Kidney (tissue), 14 donors: Measurements from ENCODE around the gene DNAI7. TPM values are rescaled to one million over a fixed set of nuclear protein-coding genes. Genes with fewer than 3 reads are reported as not detected.

Experiments
- DNase-seq, 5 donors: peaks; one replicate each; pipeline ENCODE4 v3.0.0-alpha.2; 2013 to 2020
- FAIRE-seq: peaks from 2 replicates; lab custom pipeline; 2012; peaks lifted over from hg19 to GRCh38; lab: Jason Lieb, UNC
- H3K27ac ChIP-seq, 2 donors: one replicate each; pipeline ENCODE4 v1.7.0; 2013; ENCODE audit warnings: low read depth in 2 of 2, low read length in 2 of 2, inconsistent platforms in 1 of 2
- H3K27me3 ChIP-seq: one replicate; pipeline ENCODE4 v1.7.1; 2013; ENCODE audit warnings: low read length, inconsistent platforms; ENCODE audit not compliant: control insufficient read depth, insufficient read depth
- H3K36me3 ChIP-seq, 3 donors: one replicate each; pipeline versions ENCODE4 v1.7.0 to v1.7.1; 2013; ENCODE audit warnings: low read length in 3 of 3, control low read depth in 1 of 3, inconsistent platforms in 1 of 3; ENCODE audit not compliant: insufficient read depth in 3 of 3, control insufficient read depth in 2 of 3
- H3K4me1 ChIP-seq, 3 donors: one replicate each; pipeline versions ENCODE4 v1.7.0 to v1.7.1; 2013; ENCODE audit warnings: low read length in 3 of 3, inconsistent platforms in 1 of 3, low read depth in 1 of 3; ENCODE audit not compliant: control insufficient read depth in 2 of 3, insufficient read depth in 2 of 3
- H3K4me3 ChIP-seq, 3 donors: one replicate each; pipeline versions ENCODE4 v1.7.0 to v1.8.1; 2013; ENCODE audit warnings: low read length in 3 of 3, control low read depth in 1 of 3, inconsistent platforms in 1 of 3
- H3K9ac ChIP-seq, 3 donors: one replicate each; pipeline versions ENCODE4 v1.7.0 to v1.7.1; 2013; ENCODE audit warnings: low read length in 3 of 3, control low read depth in 1 of 3, inconsistent platforms in 1 of 3
- H3K9me3 ChIP-seq, 3 donors: one replicate each; pipeline versions ENCODE4 v1.7.0 to v1.7.1; 2013; ENCODE audit warnings: low read length in 3 of 3, control low read depth in 1 of 3, inconsistent platforms in 1 of 3; ENCODE audit not compliant: control insufficient read depth in 2 of 3, insufficient read depth in 1 of 3
- intact Hi-C: fragments of 100-400 bp; cut with DNase I; formaldehyde crosslinking; loops from one replicate; pipeline ENCODE4 v1.11.1; 2022
- polyA plus RNA-seq: library from polyadenylated mRNA; stranded (reverse); fragments of 350-450 nt; fragmentation: Illumina TruSeq; extraction: RNeasy Lipid Tissue Mini Kit (QIAGEN cat#74804); gene quantifications from one replicate; pipeline ENCODE4 v1.2.3, GENCODE V29; 2014; ENCODE audit warnings: low read depth, low replicate concordance; ENCODE audit not compliant: insufficient read depth
- total RNA-seq: library from RNA; stranded (reverse); fragmentation: NEBNext Ultra II Directional; extraction: Animal tissue kit (Norgen Biotek cat#: 25700); gene quantifications from one replicate; pipeline ENCODE4 v1.2.1, GENCODE V29; 2021
- TF ChIP-seq, protein P1 (sequence below): IDR thresholded peaks from 3 replicates; pipeline ENCODE4 v1.5.1; 2012; ENCODE audit warnings: mild to moderate bottlenecking, moderate library complexity, borderline replicate concordance; ENCODE audit not compliant: insufficient read depth; ENCODE audit errors: extremely low read depth
- donor health status: control.
- donor health status: control.
- donor health status: control.
- donor health status: control.
- donor health status: control.
- donor health status: DM: yes; HTN: yes; CAD: no.
- donor health status: Normal renal cell carcinoma (clear cell type).

Gene DNAI7
- total and polyA plus RNA-seq, 2 donors from 2014 or later: 3.0 to 5.3 TPM

DNA sequence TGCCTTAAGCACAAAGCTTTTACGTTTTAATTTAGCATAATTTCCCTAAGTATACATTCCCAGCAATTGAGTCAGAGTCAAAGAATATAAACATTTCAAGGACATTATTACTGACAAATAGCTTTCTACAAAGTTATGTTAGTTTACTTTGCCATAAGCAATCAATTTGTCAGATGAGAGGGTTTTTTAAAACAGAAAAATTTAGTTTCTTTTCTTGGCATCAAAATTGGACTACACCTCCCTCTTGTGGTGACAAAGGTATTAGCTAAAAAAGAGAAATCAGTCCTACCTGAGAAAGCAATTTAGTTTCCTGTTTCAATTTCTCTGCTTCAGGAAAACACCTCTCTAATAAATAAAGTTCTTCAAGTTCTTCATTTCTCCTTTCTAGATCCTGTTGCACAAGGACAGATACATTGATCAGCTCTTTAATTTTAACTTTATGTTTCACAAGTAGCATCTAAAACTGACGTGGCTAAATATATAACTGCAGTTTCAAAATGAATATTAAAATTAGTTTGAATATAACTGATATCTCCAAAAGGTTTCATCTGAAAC, 39.9 kb downstream of the DNAI7 start:
- Histone ChIP-seq H3K36me3 (no peaks in the 10 kb centered on the region), H3K9me3 (no peaks in the 10 kb centered on the region), H3K4me1 (no peaks in the 10 kb centered on the region), H3K4me3 (peak overlapping the region in 1 of 3 donors; percentile 39), H3K27me3 (no peaks in the 10 kb centered on the region), H3K9ac (peak overlapping the region in 2 of 3 donors; percentile 3 to 17), H3K27ac (no peak overlapping the region)
- peak; percentile 74 for FAIRE-seq
- TF ChIP-seq, protein P1, sequence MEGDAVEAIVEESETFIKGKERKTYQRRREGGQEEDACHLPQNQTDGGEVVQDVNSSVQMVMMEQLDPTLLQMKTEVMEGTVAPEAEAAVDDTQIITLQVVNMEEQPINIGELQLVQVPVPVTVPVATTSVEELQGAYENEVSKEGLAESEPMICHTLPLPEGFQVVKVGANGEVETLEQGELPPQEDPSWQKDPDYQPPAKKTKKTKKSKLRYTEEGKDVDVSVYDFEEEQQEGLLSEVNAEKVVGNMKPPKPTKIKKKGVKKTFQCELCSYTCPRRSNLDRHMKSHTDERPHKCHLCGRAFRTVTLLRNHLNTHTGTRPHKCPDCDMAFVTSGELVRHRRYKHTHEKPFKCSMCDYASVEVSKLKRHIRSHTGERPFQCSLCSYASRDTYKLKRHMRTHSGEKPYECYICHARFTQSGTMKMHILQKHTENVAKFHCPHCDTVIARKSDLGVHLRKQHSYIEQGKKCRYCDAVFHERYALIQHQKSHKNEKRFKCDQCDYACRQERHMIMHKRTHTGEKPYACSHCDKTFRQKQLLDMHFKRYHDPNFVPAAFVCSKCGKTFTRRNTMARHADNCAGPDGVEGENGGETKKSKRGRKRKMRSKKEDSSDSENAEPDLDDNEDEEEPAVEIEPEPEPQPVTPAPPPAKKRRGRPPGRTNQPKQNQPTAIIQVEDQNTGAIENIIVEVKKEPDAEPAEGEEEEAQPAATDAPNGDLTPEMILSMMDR: peak; percentile 50
- peak in 2 of 5 donors; percentile 40 to 61 for DNase-seq
- intact Hi-C loops: no loop called here

DNA sequence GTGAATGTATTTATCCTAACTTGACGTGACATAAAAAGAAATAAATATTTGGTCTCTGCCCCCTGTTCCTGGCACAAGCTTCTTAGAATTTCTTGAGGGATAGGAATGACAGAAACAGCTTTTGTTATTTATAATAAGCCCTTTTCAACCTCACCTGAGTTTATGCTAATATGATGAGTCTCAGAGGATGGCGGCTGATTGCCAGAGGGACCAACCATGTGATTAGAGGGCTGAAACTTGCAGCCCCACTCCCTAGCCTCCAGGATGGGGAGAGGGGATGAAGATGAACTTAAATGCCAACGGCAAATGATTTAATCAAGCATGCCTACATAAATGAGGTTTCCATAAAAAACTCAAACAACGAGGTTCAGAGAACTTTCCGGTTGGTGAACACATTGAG, 42.9 kb downstream of the DNAI7 start:
- FAIRE-seq (no peak), DNase-seq (no peak)
- Histone ChIP-seq H3K9me3 (no peaks in the 10 kb centered on the region), H3K27me3 (no peaks in the 10 kb centered on the region), H3K36me3 (no peaks in the 10 kb centered on the region), H3K27ac (no peak overlapping the region), H3K4me1 (no peaks in the 10 kb centered on the region), H3K4me3 (no peak overlapping the region), H3K9ac (no peak overlapping the region)
- intact Hi-C loops: no loop called here
- TF ChIP-seq, protein P1: no peak

DNA sequence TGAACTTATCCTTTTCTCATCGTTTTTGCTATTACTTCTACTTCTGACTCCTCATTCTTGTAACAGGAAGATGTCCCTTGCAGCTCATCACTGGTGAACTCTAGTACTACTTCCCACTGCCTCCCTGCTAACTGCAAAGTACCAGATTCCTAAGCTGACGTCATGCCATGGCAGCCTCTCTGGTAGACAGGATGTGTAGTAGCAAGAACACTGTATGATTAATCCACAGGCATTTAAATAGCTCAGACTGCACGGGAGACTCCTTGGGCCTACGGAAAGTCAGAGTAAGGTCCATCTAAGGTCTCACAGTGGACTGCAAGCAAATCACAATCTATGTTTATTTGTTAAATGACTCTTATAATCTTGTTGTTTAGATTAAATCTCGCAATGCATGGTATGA, 43.5 kb downstream of the DNAI7 start:
- no peaks in the 10 kb centered on the region for H3K36me3 ChIP-seq
- FAIRE-seq: no peak

More for the DNA sequence above, 43.5 kb downstream of the DNAI7 start:
- Histone ChIP-seq H3K4me1 (no peaks in the 10 kb centered on the region), H3K27ac (no peak overlapping the region), H3K9me3 (no peaks in the 10 kb centered on the region), H3K27me3 (no peaks in the 10 kb centered on the region), H3K4me3 (no peak overlapping the region), H3K9ac (no peak overlapping the region)
- intact Hi-C loops: no loop called here
- TF ChIP-seq, protein P1: no peak
- peak; percentile 35 to 85 (median 59) for DNase-seq
